CD14-positive monocyte (primary cell): ENCODE measurements around the gene PKLR. TPM values are rescaled to one million over a fixed set of nuclear protein-coding genes. Genes with fewer than 3 reads are reported as not detected.
A peak's percentile ranks its signal among the peaks of the same experiment; 100 is the strongest.

ENCODE experiments used
- DNase-seq, 3 donors: peaks; one replicate each; pipeline ENCODE4 v3.0.0-alpha.2; 2011 to 2022
- H2AFZ ChIP-seq: 2 replicates; pipeline ENCODE4 v1.6.0; 2012; ENCODE audit warnings: mild to moderate bottlenecking, low read depth, low read length, inconsistent platforms; ENCODE audit not compliant: insufficient read depth, poor library complexity, severe bottlenecking
- H3K27ac ChIP-seq, 2 donors: 1 replicate in 1 of 2; 2 replicates in 1 of 2; pipeline ENCODE4 v1.5.1; 2012 to 2013; ENCODE audit warnings: low read length in 2 of 2, control low read depth in 1 of 2, inconsistent platforms in 1 of 2, low read depth in 1 of 2, mild to moderate bottlenecking in 1 of 2
- H3K27me3 ChIP-seq, 2 donors: one replicate each; pipeline versions ENCODE4 v1.6.0 to v1.6.1; 2011 to 2013; ENCODE audit warnings: low read length in 2 of 2; ENCODE audit not compliant: control insufficient read depth in 2 of 2, insufficient read depth in 2 of 2
- H3K36me3 ChIP-seq, 2 donors: replicated peaks in 1 of 2; 1 replicate in 1 of 2; 2 replicates in 1 of 2; pipeline versions ENCODE4 v1.5.1 to v1.6.1; 2012 to 2013; ENCODE audit warnings: low read length in 2 of 2, control low read depth in 1 of 2, inconsistent platforms in 1 of 2, mild to moderate bottlenecking in 1 of 2; ENCODE audit not compliant: insufficient read depth in 2 of 2, control insufficient read depth in 1 of 2
- H3K4me1 ChIP-seq, 2 donors: 1 replicate in 1 of 2; 2 replicates in 1 of 2; pipeline versions ENCODE4 v1.5.1 to v1.6.1; 2012 to 2013; ENCODE audit warnings: low read length in 2 of 2, control low read depth in 1 of 2, inconsistent platforms in 1 of 2, mild to moderate bottlenecking in 1 of 2, moderate library complexity in 1 of 2; ENCODE audit not compliant: insufficient read depth in 2 of 2, control insufficient read depth in 1 of 2
- H3K4me2 ChIP-seq: replicated peaks from 2 replicates; pipeline ENCODE3; 2012; ENCODE audit warnings: low read length, moderate library complexity, mild to moderate bottlenecking; ENCODE audit not compliant: poor library complexity, severe bottlenecking; ENCODE audit errors: extremely low read depth
- H3K4me3 ChIP-seq, 3 experiments: fragments of 200-600 bp in 1 of 3; sonication (generic) in 1 of 3; replicated peaks in 1 of 3; 1 replicate in 2 of 3; 2 replicates in 1 of 3; pipeline ENCODE4 v1.5.1; 2011 to 2013; ENCODE audit warnings: low read length in 3 of 3, mild to moderate bottlenecking in 3 of 3, control low read depth in 2 of 3, low read depth in 2 of 3, inconsistent platforms in 1 of 3, moderate library complexity in 1 of 3
- H3K79me2 ChIP-seq: 2 replicates; pipeline ENCODE4 v1.6.0; 2012; ENCODE audit warnings: mild to moderate bottlenecking, control low read depth, inconsistent platforms, low read length, moderate library complexity; ENCODE audit not compliant: insufficient read depth
- H3K9ac ChIP-seq: 2 replicates; pipeline ENCODE4 v1.6.0; 2017; ENCODE audit warnings: low read length, mild to moderate bottlenecking; ENCODE audit not compliant: insufficient read depth, poor library complexity, severe bottlenecking
- H3K9me3 ChIP-seq, 2 donors: replicated peaks in 1 of 2; 1 replicate in 1 of 2; 2 replicates in 1 of 2; pipeline versions ENCODE4 v1.5.1 to v1.6.1; 2012 to 2013; ENCODE audit warnings: low read length in 2 of 2, control low read depth in 1 of 2; ENCODE audit not compliant: control insufficient read depth in 1 of 2, insufficient read depth in 1 of 2
- H4K20me1 ChIP-seq: 2 replicates; pipeline ENCODE4 v1.6.0; 2012; ENCODE audit warnings: mild to moderate bottlenecking, low read length, control low read depth, moderate library complexity; ENCODE audit not compliant: insufficient read depth
- H3K27ac Mint-ChIP-seq, 7 donors: one replicate each; pipeline ENCODE4 v1.8.0; 2020; ENCODE audit warnings: mild to moderate bottlenecking in 7 of 7, mixed read lengths in 7 of 7, moderate library complexity in 6 of 7, inconsistent platforms in 2 of 7
- H3K27me3 Mint-ChIP-seq, 3 donors: one replicate each; pipeline ENCODE4 v1.8.0; 2021 to 2022; ENCODE audit warnings: low read depth in 3 of 3, mild to moderate bottlenecking in 3 of 3, mixed read lengths in 3 of 3, moderate library complexity in 3 of 3, inconsistent platforms in 1 of 3
- H3K36me3 Mint-ChIP-seq, 2 donors: one replicate each; pipeline ENCODE4 v1.8.0; 2020; ENCODE audit warnings: mixed read lengths in 2 of 2, inconsistent platforms in 1 of 2, mild to moderate bottlenecking in 1 of 2
- H3K4me1 Mint-ChIP-seq: one replicate; pipeline ENCODE4 v1.8.0; 2020; ENCODE audit warnings: mild to moderate bottlenecking, mixed read lengths
- H3K4me3 Mint-ChIP-seq, 2 donors: one replicate each; pipeline ENCODE4 v1.8.0; 2020; ENCODE audit warnings: mild to moderate bottlenecking in 2 of 2, mixed read lengths in 2 of 2, moderate library complexity in 1 of 2
- H3K9me3 Mint-ChIP-seq, 7 donors: one replicate each; pipeline ENCODE4 v1.8.0; 2020 to 2022; ENCODE audit warnings: mixed read lengths in 7 of 7, mild to moderate bottlenecking in 6 of 7, moderate library complexity in 6 of 7, inconsistent platforms in 2 of 7
- WGBS: methylation state at CpG from one replicate; pipeline ENCODE4 v1.1.5; 2013; ENCODE audit warnings: missing lambda C conversion rate; ENCODE audit not compliant: insufficient coverage; 5-methylcytosine and 5-hydroxymethylcytosine counted together
- intact Hi-C, 2 donors: fragments of 100-400 bp; cut with micrococcal nuclease; formaldehyde crosslinking; loops; one replicate each; pipeline versions ENCODE4 v1.15.0 to v1.15.1; 2023
- polyA plus RNA-seq, 3 donors: library from polyadenylated mRNA; depleted of rRNA in 1 of 3; unstranded in 2 of 3; stranded (reverse) in 1 of 3; fragments of 300-500 nt in 2 of 3; fragments of >200 nt in 1 of 3; fragmentation: Illumina TruSeq in 2 of 3; gene quantifications; 1 replicate in 2 of 3; 2 replicates in 1 of 3; pipeline ENCODE4 v1.2.3, GENCODE V29; 2012 to 2021
- TF ChIP-seq, protein P1 (sequence below): fragments of 200-600 bp; IDR thresholded peaks from one replicate; pipeline ENCODE4 v1.8.0; 2022; ENCODE audit warnings: antibody characterized with exemption, mild to moderate bottlenecking

PKLR gene
- polyA plus RNA-seq, 3 donors = 0.05 TPM; not detected in 2

DNA sequence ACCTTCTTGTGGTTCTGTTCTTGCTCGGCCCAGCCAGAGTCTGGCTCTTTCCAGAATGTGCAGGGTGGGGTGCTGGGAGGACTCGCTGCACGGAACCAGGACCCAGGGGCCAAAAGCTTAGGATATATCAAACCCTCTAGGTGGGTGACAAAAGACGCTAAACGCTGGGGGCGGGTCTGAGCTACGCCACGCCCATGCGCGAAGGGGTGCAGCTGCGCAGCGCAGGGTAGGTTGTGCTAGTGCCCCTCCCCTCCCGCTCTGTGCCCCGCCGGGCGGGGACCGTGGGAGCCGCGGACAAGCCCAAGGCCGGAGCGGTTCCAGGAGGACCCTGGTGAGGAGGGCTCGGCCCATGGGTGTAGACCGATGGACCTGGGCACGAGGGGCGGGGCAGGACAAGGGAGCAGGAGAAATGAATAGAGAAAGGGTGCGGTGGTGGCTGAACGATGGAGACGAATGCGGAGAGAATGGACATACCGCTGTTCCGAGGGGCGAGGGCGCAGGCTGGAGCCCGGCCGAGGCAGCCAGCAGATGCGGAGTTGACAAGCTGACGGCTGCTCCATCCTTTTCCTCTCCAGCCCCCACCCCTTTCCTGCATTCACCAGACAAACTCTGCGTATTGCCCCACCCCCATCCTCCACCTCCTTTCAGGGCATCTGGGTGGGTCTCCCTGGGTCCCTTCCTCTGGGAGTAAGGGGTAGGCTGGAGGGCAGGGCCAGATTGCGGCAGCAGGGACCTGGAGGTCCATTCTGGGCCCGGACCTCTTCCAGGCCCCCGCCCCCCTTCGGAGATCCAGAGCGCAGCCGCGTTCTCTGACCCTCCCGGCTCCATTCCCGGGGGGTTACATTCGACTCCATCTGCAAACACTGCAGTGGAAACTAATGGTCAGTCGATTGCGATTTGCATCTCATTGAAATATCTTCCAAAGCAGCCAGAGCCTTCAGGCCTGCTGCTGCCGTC is 19.7 kb upstream of the PKLR start, which contains the start of gene RUSC1:
RUSC1 (plus strand) TSS at position 234 of the 957 bp plus-strand sequence. CDS start 880 bp downstream, outside the sequence.
- Histone ChIP-seq H3K27me3 (no peaks in the 10 kb centered on the region), H3K4me1 (peaks cover 31 to 55% of the 10 kb centered on the region in 2 donors), H3K9ac (peak within 1 kb of the TSS; percentile 33), H4K20me1 (peaks cover 17% of the 10 kb centered on the region), H3K4me2 (peak within 1 kb of the TSS; percentile 88), H3K27ac (no peak within 1 kb of the TSS), H2AFZ (peak within 1 kb of the TSS; percentile 73), H3K36me3 (peaks cover 0 to 17% of the 10 kb centered on the region in 2 donors), H3K79me2 (peaks cover 16% of the 10 kb centered on the region), H3K9me3 (no peaks in the 10 kb centered on the region), H3K4me3 (peak within 1 kb of the TSS; percentile 18 to 75 (median 30))
- Mint-ChIP-seq H3K4me3 (peak within 1 kb of the TSS; percentile 74 to 87), H3K9me3 (no peaks in the 10 kb centered on the region), H3K36me3 (peaks cover 22% of the 10 kb centered on the region in 2 donors), H3K27me3 (peaks cover 2 to 7% (median 2%) of the 10 kb centered on the region in 3 donors), H3K27ac (peak within 1 kb of the TSS in 5 of 7 donors; percentile 16 to 61 (median 48)), H3K4me1 (peaks cover 47% of the 10 kb centered on the region)
- 20% methylated on average over 44 of the region's 51 CpGs for WGBS
- intact Hi-C loops = loop anchor here (5.0 kb wide), 2 partner anchors 44 to 69 kb away; partner anchors contain the start of gene HCN3 (in 1 of the 2)
- TF ChIP-seq, protein P1, sequence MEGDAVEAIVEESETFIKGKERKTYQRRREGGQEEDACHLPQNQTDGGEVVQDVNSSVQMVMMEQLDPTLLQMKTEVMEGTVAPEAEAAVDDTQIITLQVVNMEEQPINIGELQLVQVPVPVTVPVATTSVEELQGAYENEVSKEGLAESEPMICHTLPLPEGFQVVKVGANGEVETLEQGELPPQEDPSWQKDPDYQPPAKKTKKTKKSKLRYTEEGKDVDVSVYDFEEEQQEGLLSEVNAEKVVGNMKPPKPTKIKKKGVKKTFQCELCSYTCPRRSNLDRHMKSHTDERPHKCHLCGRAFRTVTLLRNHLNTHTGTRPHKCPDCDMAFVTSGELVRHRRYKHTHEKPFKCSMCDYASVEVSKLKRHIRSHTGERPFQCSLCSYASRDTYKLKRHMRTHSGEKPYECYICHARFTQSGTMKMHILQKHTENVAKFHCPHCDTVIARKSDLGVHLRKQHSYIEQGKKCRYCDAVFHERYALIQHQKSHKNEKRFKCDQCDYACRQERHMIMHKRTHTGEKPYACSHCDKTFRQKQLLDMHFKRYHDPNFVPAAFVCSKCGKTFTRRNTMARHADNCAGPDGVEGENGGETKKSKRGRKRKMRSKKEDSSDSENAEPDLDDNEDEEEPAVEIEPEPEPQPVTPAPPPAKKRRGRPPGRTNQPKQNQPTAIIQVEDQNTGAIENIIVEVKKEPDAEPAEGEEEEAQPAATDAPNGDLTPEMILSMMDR = no peak
- DNase-seq = peak; percentile 49 to 53 (median 50)

DNA sequence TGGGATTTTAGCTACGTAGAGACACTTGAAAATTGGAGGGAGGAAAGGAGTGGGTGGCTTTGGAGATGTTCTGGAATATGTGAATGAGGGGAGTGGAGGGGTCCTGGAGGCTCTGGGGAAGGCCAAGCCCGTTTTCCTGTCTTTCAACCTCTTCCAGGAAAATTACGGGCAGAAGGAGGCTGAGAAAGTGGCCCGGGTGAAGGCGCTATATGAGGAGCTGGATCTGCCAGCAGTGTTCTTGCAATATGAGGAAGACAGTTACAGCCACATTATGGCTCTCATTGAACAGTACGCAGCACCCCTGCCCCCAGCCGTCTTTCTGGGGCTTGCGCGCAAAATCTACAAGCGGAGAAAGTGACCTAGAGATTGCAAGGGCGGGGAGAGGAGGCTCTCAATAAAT is 19.0 kb upstream of the PKLR start:
- Histone ChIP-seq H3K9ac (peak overlapping the region; percentile 33), H2AFZ (peak overlapping the region; percentile 73), H4K20me1 (peaks cover 17% of the 10 kb centered on the region), H3K4me1 (peaks cover 28 to 48% of the 10 kb centered on the region in 2 donors), H3K79me2 (peaks cover 16% of the 10 kb centered on the region), H3K27me3 (no peaks in the 10 kb centered on the region), H3K27ac (no peak overlapping the region), H3K36me3 (peaks cover 0 to 17% of the 10 kb centered on the region in 2 donors), H3K9me3 (no peaks in the 10 kb centered on the region), H3K4me2 (peak overlapping the region; percentile 88), H3K4me3 (peak overlapping the region; percentile 18 to 75 (median 30))
- Mint-ChIP-seq H3K9me3 (peaks cover 0 to 1% (median 0%) of the 10 kb centered on the region in 7 donors), H3K4me1 (peaks cover 41% of the 10 kb centered on the region), H3K27ac (peak overlapping the region in 3 of 7 donors; percentile 33 to 61 (median 58)), H3K36me3 (peaks cover 22 to 27% of the 10 kb centered on the region in 2 donors), H3K27me3 (peaks cover 2 to 7% (median 2%) of the 10 kb centered on the region in 3 donors), H3K4me3 (peak overlapping the region; percentile 74 to 87)
- no peak for DNase-seq
- intact Hi-C loops = loop anchor here (5.0 kb wide), 2 partner anchors 43 to 68 kb away; partner anchors contain the start of gene HCN3 (in 1 of the 2)
- TF ChIP-seq, protein P1 = no peak
- WGBS = 36% methylated on average over 6 of the region's 11 CpGs
